HepG2 (cell line): ENCODE results near the gene SFI1. TPM values are rescaled to one million over a fixed set of nuclear protein-coding genes. Genes with fewer than 3 reads are reported as not detected.

Experiments
- ARHGAP35 ChIP-seq: sonication (generic); formaldehyde crosslinking; IDR thresholded peaks from 2 replicates; pipeline ENCODE4 v1.9.0; 2022; ENCODE audit warnings: mild to moderate bottlenecking, inconsistent platforms, moderate library complexity, missing genetic modification reagents, borderline replicate concordance
- HOXD1 ChIP-seq: sonication (generic); formaldehyde crosslinking; IDR thresholded peaks from 2 replicates; pipeline ENCODE4 v1.5.0; 2020; ENCODE audit warnings: missing genetic modification reagents
- SRSF9 ChIP-seq: fragments of 200-400 bp; formaldehyde crosslinking; IDR thresholded peaks from 2 replicates; pipeline ENCODE4 v1.6.1; 2018; ENCODE audit warnings: borderline replicate concordance, mild to moderate bottlenecking, low read depth, low read length; ENCODE audit not compliant: insufficient read depth, poor library complexity, severe bottlenecking
- TAF15 ChIP-seq: fragments of 200-400 bp; formaldehyde crosslinking; IDR thresholded peaks from one replicate; pipeline ENCODE4 v1.6.1; 2018; ENCODE audit warnings: mild to moderate bottlenecking, low read depth, low read length; ENCODE audit not compliant: poor library complexity, severe bottlenecking
- ZFP82 ChIP-seq: sonication (generic); formaldehyde crosslinking; IDR thresholded peaks from 2 replicates; pipeline ENCODE4 v1.5.1; 2020; ENCODE audit warnings: mild to moderate bottlenecking, missing genetic modification reagents, borderline replicate concordance
- ZNF143 ChIP-seq: sonication (generic); formaldehyde crosslinking; IDR thresholded peaks from 2 replicates; pipeline ENCODE4 v1.4.0; 2020; ENCODE audit warnings: missing genetic modification reagents
- ZNF33B ChIP-seq: sonication (generic); formaldehyde crosslinking; IDR thresholded peaks from 2 replicates; pipeline ENCODE4 v1.5.1; 2020; ENCODE audit warnings: mild to moderate bottlenecking, missing genetic modification reagents
- ZNF652 ChIP-seq: IDR thresholded peaks from 2 replicates; pipeline ENCODE4 v1.6.1; 2016; ENCODE audit warnings: low read depth, borderline replicate concordance
- ZNF746 ChIP-seq: sonication (generic); formaldehyde crosslinking; IDR thresholded peaks from 2 replicates; pipeline ENCODE4 v1.8.0; 2022; ENCODE audit warnings: mild to moderate bottlenecking, missing genetic modification reagents
- polyA plus RNA-seq, 8 experiments: library from polyadenylated mRNA; depleted of rRNA in 3 of 8; stranded (reverse) in 7 of 8; unstranded in 1 of 8; fragments of >200 nt; fragmentation: Illumina TruSeq in 4 of 8; extraction: Trizol in 4 of 8; gene quantifications; 2 replicates each; pipeline versions ENCODE4 v1.2.1 to v1.2.3, GENCODE V29; 2011 to 2016; ENCODE audit warnings: low read depth in 4 of 8, missing spikeins in 1 of 8, mixed read lengths in 1 of 8; ENCODE audit not compliant: insufficient read depth in 1 of 8
- total RNA-seq, 5 experiments: library from RNA; depleted of rRNA; stranded (reverse); fragments of >200 nt; fragmentation: Illumina TruSeq; extraction: Trizol; gene quantifications; 2 replicates each; pipeline ENCODE4 v1.2.3, GENCODE V29; 2016; ENCODE audit warnings: low read depth in 1 of 5
- TF ChIP-seq, protein P1 (sequence below): sonication (generic); formaldehyde crosslinking; IDR thresholded peaks from 2 replicates; pipeline ENCODE4 v1.8.1; 2023; ENCODE audit warnings: mild to moderate bottlenecking, moderate library complexity, missing genetic modification reagents
- TF ChIP-seq, protein P2 (sequence below): sonication (generic); formaldehyde crosslinking; IDR thresholded peaks from 2 replicates; pipeline ENCODE4 v1.4.0; 2020; ENCODE audit warnings: mild to moderate bottlenecking, missing genetic modification reagents
- TF ChIP-seq, protein P3 (sequence below): sonication (generic); formaldehyde crosslinking; IDR thresholded peaks from 2 replicates; pipeline ENCODE4 v1.4.0; 2020; ENCODE audit warnings: missing genetic modification reagents, borderline replicate concordance
- TF ChIP-seq, protein P4 (sequence below): sonication (generic); formaldehyde crosslinking; conservative IDR thresholded peaks from 2 replicates; pipeline ENCODE4 v1.8.0; 2022; ENCODE audit warnings: mild to moderate bottlenecking, moderate library complexity, missing genetic modification reagents

The SFI1 gene
- total and polyA plus RNA-seq, 2 of the 13 experiments (the other 11 are each of a cell fraction or from before 2014, with no cell fraction given): 20.5 to 40.1 TPM

DNA sequence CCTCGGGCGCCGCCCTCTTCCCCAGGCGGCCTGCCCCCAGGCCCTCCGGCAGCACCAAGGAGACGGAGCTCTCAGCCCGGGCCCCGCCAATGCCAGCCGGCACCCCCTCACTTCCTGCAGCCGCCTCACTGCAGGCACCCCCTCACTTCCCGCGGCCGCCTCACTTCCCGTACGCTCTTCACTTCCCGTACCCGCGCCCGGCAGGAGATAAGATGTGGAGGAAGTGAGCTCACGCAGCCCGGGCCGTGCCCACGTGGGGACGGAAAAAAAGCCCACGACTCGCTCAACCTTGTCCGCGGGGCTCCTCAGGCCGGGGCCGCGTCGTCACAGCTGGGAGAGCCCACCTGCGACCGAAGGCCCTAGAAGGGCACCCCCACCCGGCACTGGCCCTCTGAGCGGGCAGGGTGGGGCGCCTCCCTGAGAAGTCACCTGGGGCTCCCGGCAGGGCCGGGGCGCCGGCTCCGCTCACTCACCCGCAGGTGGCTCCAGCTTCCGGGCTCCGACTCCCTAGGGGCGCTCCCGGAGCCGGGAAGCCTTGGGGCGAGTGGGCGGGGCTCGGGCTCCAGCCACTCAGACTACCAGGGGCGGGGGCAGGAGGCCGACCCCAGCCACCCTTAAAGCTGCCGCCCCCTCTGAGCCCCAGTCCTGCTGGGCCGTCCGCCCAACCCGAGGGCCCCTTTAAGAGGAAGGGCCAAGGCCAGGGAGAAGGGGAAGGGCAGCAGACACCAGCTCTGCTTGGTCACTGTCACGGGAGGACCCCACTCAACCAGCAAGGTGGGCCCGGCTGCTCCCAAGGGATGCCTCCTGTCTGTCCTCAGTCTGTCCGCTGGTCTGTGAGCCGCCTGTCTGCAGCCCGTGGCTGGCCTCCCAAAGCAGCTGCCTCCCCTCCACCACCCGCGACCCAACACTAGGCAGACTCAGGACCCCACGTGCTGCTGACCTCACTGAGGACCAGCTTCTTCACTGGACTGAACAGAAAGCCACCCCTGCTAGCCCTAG is 134.3 kb downstream of the SFI1 start (continued):
- TF ChIP-seq, protein P1, sequence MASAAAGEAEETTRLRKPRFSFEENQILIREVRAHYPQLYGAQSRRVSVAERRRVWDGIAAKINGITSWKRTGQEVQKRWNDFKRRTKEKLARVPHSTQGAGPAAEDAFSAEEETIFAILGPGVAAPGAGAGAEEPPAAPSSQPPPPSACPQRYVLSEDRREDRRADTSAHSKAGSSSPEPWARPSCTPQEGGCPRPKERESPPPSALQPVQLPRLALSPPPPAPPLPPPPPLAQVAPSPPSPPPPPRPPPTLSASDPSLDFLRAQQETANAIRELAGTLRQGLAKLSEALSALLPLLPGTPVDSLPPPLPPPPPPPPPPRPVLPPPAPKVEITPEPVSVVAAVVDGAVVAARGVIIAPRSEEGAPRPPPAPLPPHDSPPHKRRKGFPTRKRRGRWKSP (CRISPR knock-in tag): no peak
- TF ChIP-seq, protein P2, sequence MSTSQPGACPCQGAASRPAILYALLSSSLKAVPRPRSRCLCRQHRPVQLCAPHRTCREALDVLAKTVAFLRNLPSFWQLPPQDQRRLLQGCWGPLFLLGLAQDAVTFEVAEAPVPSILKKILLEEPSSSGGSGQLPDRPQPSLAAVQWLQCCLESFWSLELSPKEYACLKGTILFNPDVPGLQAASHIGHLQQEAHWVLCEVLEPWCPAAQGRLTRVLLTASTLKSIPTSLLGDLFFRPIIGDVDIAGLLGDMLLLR: peak; percentile 72; the same call in 1 of the 2 replicates
- no peak for TF ChIP-seq ZNF33B (CRISPR knock-in tag)
- no peak for TF ChIP-seq TAF15
- TF ChIP-seq, protein P3, sequence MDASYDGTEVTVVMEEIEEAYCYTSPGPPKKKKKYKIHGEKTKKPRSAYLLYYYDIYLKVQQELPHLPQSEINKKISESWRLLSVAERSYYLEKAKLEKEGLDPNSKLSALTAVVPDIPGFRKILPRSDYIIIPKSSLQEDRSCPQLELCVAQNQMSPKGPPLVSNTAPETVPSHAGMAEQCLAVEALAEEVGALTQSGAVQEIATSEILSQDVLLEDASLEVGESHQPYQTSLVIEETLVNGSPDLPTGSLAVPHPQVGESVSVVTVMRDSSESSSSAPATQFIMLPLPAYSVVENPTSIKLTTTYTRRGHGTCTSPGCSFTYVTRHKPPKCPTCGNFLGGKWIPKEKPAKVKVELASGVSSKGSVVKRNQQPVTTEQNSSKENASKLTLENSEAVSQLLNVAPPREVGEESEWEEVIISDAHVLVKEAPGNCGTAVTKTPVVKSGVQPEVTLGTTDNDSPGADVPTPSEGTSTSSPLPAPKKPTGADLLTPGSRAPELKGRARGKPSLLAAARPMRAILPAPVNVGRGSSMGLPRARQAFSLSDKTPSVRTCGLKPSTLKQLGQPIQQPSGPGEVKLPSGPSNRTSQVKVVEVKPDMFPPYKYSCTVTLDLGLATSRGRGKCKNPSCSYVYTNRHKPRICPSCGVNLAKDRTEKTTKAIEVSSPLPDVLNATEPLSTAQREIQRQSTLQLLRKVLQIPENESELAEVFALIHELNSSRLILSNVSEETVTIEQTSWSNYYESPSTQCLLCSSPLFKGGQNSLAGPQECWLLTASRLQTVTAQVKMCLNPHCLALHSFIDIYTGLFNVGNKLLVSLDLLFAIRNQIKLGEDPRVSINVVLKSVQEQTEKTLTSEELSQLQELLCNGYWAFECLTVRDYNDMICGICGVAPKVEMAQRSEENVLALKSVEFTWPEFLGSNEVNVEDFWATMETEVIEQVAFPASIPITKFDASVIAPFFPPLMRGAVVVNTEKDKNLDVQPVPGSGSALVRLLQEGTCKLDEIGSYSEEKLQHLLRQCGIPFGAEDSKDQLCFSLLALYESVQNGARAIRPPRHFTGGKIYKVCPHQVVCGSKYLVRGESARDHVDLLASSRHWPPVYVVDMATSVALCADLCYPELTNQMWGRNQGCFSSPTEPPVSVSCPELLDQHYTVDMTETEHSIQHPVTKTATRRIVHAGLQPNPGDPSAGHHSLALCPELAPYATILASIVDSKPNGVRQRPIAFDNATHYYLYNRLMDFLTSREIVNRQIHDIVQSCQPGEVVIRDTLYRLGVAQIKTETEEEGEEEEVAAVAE (CRISPR knock-in tag): no peak; the same call in 1 of the 2 replicates
- TF ChIP-seq HOXD1 (CRISPR knock-in tag): no peak
- TF ChIP-seq ZNF652 (CRISPR knock-in tag): no peak; the same call in 1 of the 2 replicates
- no peak for TF ChIP-seq SRSF9
- no peak for TF ChIP-seq ZNF746 (CRISPR knock-in tag)
- TF ChIP-seq, protein P4, sequence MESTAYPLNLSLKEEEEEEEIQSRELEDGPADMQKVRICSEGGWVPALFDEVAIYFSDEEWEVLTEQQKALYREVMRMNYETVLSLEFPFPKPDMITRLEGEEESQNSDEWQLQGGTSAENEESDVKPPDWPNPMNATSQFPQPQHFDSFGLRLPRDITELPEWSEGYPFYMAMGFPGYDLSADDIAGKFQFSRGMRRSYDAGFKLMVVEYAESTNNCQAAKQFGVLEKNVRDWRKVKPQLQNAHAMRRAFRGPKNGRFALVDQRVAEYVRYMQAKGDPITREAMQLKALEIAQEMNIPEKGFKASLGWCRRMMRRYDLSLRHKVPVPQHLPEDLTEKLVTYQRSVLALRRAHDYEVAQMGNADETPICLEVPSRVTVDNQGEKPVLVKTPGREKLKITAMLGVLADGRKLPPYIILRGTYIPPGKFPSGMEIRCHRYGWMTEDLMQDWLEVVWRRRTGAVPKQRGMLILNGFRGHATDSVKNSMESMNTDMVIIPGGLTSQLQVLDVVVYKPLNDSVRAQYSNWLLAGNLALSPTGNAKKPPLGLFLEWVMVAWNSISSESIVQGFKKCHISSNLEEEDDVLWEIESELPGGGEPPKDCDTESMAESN (CRISPR knock-in tag): no peak
- TF ChIP-seq ZNF143: no peak
- peak; percentile 34; the same call in 1 of the 2 replicates for TF ChIP-seq ARHGAP35 (CRISPR knock-in tag)
- no peak for TF ChIP-seq ZFP82
